ENCODE data around the gene BHMT2. TPM values are rescaled to one million over a fixed set of nuclear protein-coding genes. Genes with fewer than 3 reads are reported as not detected.

Gene BHMT2
- total RNA-seq, 1 donor from 2014 or later, result 0.64 TPM

GRCh38 chr5:79112703-79113058 is 43.1 kb downstream of the BHMT2 start:
- no peak for DNase-seq (ENCODE audit: low read depth)

DNA sequence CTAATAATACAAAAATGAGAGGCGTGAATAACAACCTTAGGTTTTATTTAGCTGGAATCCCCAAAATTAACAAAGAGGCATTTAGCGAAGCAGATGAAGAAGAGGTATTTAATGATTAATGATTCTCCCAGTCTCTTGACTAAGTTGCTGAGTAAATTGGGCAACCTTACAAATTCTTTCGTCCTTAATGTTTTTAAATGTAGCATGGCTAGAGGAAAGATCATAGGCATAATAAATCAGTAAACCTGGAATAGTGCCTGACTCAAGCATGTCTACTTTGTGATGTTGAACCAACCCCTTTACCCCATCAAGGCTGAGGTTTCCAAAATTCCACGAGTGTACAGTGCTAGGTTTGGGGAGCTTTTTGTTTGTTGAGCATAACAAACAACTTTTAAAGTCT is 49.9 kb downstream of the BHMT2 start:
- DNase-seq (ENCODE audit: low read depth), result no peak

DNA sequence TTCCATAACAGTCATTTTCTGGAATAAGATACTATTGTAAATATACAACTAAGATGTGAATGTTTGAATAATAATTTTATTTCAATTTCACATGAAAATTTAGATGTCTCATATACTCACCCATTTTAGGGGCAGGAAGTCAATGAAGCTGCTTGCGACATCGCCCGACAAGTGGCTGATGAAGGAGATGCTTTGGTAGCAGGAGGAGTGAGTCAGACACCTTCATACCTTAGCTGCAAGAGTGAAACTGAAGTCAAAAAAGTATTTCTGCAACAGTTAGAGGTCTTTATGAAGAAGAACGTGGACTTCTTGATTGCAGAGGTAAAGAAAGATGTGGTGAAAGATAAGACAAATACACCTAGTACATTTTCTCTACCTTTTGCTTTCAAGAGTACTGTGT is 50.7 kb downstream of the BHMT2 start:
- no peak for DNase-seq (ENCODE audit: low read depth)

- DNase-seq (ENCODE audit: low read depth), result peak; percentile 40
Observed at GRCh38 chr5:79122973-79123372, 53.4 kb downstream of the BHMT2 start.

DNA sequence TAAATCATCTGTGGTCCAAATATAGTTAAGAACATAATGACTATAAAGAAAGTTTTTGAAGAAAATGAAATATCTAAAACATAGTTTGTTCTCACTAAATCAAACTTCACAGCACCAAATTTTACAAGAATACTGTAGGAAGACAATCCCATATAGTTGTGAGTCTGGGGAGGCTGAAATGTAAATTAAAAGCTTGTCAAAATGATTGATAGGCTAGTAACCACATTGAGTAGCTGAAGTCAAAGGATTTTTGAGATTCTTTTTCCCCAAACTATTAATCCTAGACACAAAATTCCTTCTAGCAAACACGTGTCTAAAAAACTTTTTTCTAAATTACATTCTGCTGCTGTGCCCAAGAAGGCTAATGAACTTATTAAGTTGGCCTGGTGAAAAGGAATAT is 55.0 kb downstream of the BHMT2 start:
- DNase-seq (ENCODE audit: low read depth), result no peak

- peak; percentile 27 for DNase-seq (ENCODE audit: low read depth)
Observed at GRCh38 chr5:79130781-79131180, 61.2 kb downstream of the BHMT2 start.

GRCh38 chr5:79133121-79133656 is 63.6 kb downstream of the BHMT2 start:
- peak; percentile 56 for DNase-seq (ENCODE audit: low read depth)

- DNase-seq (ENCODE audit: low read depth), result peak; percentile 77
Observed at GRCh38 chr5:79133657-79134451, 64.3 kb downstream of the BHMT2 start.

DNA sequence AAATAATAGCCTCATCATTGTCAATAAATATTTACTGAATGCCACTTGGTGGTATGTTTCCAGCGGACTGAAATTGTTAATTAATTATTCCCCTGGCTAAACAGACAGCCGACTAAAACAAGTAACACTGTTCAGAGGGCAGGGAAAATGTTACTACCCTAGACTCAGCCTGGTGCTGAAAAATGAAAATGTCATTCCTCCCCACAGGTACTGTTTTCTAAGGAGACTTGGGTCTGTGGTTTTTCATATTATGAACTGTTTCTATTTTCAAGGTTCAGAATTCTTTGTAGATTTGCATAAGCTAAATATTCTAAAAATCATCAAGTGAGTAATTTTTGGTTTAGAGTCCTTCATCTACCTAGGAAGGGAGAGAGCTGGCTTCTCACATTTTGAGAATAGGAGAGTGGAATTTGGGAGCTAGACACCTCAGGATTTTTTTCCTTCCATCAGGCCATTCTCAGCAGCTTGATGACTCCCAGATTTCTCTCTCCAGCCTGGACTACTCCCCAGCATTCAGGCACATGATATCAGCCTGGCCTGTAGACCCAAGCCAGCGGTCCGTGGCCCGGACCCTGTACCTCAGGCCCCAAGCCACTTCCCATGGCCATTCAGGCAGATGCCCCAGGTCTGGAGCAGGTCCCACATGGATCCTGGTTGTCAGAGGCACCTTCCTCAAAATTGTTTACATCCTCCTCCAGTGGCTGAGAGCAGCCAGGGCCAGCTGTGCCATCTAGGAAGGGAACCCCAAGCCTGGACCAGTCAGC is 66.4 kb downstream of the BHMT2 start:
- no peak for DNase-seq (ENCODE audit: low read depth)

- DNase-seq (ENCODE audit: low read depth), result no peak
Observed at GRCh38 chr5:79136618-79137017, 67.1 kb downstream of the BHMT2 start.

Other genes with a start within 250 kb of the BHMT2 start
- 32.4 and 34.2 TPM in 2 replicates for gene ARSB, start 84.5 kb upstream of the BHMT2 start, total RNA-seq
- gene DMGDH, start 93 bp upstream of the BHMT2 start, total RNA-seq, result 0.48 and 1.5 TPM in 2 replicates
- not detected in 2 replicates for gene BHMT, start 42.0 kb downstream of the BHMT2 start, total RNA-seq
- 14.9 and 19.8 TPM in 2 replicates for gene JMY, start 166.4 kb downstream of the BHMT2 start, total RNA-seq